ENCODE results near the gene HOXB8.

GRCh38 chr17:48567646-48568354 is 47.3 kb downstream of the HOXB8 start:
- TF ChIP-seq CTCF (IDR thresholded peaks at IDR 0.05; ENCODE audit: low read length), result no peak
- no peak for TF ChIP-seq EZH2 (optimal IDR thresholded peaks at IDR 0.05; ENCODE audit: low read depth, low read length)
- TF ChIP-seq EZH2phosphoT487 (IDR thresholded peaks at IDR 0.05; ENCODE audit: low read length), result no peak
